Activated CD4-positive, CD25-positive, alpha-beta regulatory T cell (primary cell): ENCODE data around the gene CHID1.
A peak's percentile ranks its signal among the peaks of the same experiment; 100 is the strongest.

Experiments
- DNase-seq, 4 experiments: peaks; one replicate each; lab custom pipeline; 2025; lab: John Stamatoyannopoulos, UW

The CHID1 gene

DNA sequence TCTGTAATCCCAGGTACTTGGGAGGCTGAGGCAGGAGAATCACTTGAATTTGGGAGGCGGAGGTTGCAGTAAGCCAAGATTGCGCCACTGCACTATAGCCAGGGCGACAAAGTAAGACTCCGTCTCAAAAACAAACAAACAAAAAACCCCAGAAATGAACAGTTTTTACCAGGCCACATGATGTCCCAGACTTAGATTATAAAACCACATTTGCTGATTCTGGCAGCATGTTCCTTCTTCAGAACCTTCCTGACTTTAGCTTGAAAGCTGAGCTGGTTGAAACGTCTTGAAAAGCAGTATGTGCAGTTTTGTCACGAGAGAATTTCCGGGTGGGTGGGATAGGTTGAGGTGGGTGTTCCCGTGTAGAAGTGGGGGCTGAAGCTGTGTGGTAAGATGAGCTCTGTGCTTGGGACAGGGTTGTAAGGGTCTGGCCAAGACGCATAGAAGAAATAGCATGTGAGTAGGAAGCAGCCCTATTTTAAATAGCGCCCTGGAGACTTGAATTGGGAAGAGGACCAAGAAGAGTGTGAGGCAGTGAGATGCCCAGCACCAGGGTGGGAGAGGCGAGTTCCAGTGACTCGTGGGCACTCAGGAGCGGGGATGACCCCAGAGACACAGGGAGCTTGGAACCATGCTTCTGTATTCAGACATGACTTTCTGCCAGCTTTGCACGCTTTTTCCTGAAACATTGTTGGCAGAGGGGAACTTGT lies 22.7 kb upstream of the CHID1 start:
- no peak for DNase-seq

DNA sequence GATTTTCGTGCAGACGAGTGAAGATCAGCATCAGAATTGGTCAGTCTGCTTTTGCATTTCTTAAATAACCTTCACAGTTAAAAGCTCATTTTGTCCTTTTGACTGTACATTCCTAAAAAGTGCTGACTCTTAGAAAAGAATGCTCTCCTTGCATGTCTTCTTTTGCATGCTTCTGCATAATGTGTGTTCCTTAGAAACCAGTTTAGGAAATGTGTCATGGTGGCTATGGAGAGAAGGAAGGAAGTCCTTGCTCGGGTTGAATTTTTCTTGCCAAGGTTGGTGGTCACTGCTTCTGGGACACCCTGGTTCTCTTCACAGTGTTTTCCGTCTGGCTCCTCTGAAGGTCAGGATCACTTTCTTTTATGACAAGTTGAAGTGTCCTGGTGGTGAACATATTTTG lies 21.8 kb upstream of the CHID1 start:
- no peak for DNase-seq

DNA sequence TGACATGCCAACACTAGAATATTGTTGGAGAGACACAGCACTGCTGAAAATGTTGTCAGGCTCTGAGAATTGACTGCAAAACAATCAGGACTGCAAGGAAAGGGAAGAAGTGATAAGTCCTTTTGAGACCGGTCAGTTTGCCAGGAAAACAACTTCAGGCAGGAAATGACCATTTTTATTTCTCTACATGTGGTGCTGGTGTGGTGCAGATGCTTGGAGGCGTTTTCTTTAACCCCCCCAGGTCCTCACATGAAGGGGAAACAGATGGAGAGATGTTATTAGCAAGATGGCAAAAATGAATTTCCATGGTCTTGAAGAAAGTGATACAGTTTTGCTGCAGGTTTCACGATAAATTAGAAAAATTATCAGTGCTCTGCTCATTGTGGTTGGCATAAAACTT lies 20.8 kb upstream of the CHID1 start:
- no peak for DNase-seq

- no peak for DNase-seq
Observed at GRCh38 chr11:929405-929804, 18.8 kb upstream of the CHID1 start.

- DNase-seq = no peak
Observed at GRCh38 chr11:928786-929185, 18.2 kb upstream of the CHID1 start.

- no peak for DNase-seq
Observed at GRCh38 chr11:927871-928270, 17.3 kb upstream of the CHID1 start.

- DNase-seq = no peak
Observed at GRCh38 chr11:926341-926916, 15.8 kb upstream of the CHID1 start.

- peak; percentile 84 to 95 (median 90) for DNase-seq
Observed at GRCh38 chr11:925496-926301, 15.1 kb upstream of the CHID1 start, which contains the start of gene AP2A2. TSS of gene AP2A2 (plus strand) at chr11:925870. CDS start at chr11:926022, 152 bp downstream.

DNA sequence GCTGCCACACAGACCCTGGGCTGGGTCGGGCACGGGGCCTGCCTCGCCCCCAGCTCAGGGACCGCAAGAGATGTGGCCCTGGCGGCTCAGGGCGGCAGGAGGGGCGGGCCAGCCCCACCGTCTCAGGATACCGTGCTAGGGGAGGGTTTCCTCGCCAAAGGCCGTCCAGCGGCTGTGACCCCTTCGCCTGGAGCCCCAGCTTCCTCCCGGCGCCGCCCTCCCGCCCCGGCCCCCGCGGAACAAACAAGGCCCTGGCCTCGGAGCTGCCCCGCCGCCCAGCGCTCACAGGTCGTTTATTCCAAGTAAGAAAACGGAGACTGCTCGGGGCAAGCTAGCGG lies 14.5 kb upstream of the CHID1 start:
- no peak for DNase-seq

GRCh38 chr11:924406-925157 lies 14.0 kb upstream of the CHID1 start:
- DNase-seq = no peak

- DNase-seq = no peak
Observed at GRCh38 chr11:923691-924405, 13.2 kb upstream of the CHID1 start.

- DNase-seq = no peak
Observed at GRCh38 chr11:921921-922678, 11.5 kb upstream of the CHID1 start.

GRCh38 chr11:917426-917825 lies 6.8 kb upstream of the CHID1 start:
- DNase-seq = no peak

DNA sequence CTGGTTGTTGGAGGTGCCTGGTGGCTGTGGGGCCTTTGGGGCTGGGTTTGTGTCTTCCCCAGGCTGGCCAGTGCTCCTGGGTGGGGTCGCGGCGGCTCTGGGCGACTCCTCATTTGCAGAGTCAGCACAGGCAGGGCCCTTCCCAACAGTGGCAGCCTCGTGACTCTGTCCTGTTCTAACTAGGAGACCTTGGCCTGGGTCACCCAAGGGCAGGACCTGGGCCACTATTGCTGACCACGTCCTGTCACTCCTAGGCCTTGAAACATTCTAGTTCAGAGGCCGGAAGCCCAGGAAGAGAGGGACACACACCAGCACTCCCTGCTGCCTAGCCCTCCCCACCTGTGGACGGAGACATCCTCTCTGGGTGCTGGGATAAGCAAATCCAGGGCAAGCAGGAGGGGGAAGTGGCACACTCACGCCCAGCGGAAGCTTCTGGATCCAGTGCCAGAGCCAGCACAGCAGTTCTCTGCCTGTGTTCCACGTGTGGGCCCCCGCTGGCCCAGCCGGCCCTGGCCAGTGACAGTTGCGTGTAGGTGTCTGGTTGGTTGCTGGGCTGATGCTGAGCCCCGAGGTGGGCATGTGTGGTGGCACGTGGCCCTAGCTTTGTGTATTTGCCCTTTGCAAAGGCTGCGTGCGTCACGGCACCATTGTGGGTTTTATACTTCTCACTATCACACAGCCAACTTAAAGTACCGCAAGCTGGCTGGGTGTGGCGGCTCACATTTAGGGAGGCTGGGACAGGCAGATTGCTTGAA lies 4.3 kb upstream of the CHID1 start:
- no peak for DNase-seq

GRCh38 chr11:914204-914603 lies 3.6 kb upstream of the CHID1 start:
- DNase-seq = no peak

- DNase-seq = no peak
Observed at GRCh38 chr11:913043-913442, 2.4 kb upstream of the CHID1 start.

DNA sequence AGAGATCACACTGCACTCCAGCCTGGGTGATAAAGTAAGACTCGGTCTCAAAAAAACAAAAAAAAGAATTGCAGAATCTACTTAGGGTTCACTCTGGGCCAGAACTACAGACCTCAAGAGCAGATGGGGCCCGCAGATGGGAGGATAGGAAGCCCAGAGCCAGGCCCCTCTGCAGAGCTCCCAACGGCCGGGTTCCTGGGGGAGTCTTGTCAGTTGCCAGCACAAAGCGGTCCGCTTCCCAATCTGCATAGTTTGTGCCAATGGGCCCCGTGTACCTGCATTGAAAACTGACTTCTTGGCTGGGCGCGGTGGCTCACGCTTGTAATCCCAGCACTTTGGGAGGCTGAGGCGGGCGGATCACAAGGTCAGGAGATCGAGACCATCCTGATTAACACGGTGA lies 1.7 kb upstream of the CHID1 start:
- no peak for DNase-seq

- DNase-seq = no peak
Observed at GRCh38 chr11:911890-912219, 1.2 kb upstream of the CHID1 start.

DNA sequence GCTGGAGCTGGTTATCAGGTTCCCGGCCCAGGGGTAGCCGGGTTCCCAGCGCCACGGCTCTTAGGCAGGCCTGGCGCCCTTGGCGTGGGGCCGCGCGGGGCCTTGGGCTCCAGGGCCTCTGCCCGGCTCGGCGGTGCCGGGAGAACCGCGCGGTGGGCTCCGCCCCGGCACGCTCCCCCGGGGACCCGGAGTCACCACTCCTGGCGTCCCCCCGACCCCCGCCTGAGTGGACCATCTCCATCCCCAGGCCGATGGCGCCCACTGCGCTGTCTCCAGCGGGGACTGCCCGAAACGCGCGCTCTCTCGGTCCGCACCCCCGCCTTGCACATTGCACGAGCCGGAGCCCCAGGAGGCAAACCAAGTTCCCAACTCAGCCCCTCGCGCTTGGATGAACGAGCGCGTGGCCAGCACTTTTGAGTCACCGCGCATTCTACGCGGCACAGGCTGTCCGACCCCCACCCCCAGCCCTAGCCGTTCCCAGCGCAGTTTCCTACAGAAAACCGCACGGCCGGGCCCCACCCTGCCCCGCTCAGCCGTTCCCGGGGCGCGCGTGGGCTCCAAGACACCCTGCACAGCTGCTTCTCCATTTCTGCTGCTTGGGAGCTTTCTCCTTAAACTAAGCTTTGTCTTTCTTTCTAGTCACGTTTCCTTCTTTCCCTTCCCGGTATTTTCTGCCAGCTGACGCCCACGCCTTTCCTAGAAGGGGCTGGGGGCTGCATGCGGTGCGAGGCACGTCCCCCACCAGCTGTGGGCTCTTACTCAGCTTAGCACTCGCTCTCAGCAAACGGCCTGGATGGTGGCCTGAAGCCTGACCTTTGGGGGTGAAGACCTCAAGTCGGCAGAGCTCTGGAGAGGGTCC lies 650 bp upstream of the CHID1 start:
- peak in 1 of 4 experiments; percentile 39 for DNase-seq
